Measurements from ENCODE around the gene R3HDML.

R3HDML gene

DNA sequence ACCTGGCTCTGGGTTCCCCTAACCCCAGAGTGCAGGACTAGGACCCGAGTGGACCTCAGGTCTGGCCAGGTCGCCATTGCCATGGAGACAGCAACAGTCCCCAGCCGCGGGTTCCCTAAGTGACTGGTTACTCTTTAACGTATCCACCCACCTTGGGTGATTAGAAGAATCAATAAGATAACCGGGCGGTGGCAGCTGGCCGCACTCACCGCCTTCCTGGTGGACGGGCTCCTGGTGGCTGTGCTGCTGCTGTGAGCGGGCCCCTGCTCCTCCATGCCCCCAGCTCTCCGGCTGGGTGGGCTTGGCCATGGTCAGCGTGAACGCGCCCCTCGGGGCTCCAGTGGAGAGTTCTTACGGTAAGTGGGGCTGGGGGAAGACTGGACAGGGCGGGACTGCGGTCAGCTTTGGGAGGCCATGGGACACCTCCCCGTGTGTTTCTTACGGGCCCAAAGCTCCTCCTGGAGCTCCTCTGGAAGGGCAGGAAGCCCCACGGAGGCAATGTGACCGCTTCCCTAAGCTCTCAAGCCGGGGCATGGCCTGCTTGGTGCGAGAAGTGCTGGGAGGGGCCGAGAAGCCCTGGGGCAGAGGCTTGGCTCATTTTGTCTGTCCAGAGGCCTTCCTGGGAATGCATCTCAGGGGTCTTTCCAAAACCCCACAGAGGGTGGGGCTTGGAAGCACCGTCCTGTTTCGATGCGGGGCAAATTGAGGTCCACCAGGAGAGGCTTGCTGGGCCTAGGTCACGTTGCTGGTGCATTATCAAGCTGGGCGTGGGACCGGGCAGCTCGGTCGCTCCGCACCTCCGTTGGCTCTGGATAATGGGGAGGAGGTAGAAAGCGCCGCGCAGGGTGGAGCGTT, 18.9 kb downstream of the R3HDML start, which contains the start of gene HNF4A:
Gene HNF4A, plus strand, starts transcription at position 202 of the 855 bp plus-strand sequence. Its CDS starts 106 bp downstream, at position 308.
- TF ChIP-seq, protein P1, sequence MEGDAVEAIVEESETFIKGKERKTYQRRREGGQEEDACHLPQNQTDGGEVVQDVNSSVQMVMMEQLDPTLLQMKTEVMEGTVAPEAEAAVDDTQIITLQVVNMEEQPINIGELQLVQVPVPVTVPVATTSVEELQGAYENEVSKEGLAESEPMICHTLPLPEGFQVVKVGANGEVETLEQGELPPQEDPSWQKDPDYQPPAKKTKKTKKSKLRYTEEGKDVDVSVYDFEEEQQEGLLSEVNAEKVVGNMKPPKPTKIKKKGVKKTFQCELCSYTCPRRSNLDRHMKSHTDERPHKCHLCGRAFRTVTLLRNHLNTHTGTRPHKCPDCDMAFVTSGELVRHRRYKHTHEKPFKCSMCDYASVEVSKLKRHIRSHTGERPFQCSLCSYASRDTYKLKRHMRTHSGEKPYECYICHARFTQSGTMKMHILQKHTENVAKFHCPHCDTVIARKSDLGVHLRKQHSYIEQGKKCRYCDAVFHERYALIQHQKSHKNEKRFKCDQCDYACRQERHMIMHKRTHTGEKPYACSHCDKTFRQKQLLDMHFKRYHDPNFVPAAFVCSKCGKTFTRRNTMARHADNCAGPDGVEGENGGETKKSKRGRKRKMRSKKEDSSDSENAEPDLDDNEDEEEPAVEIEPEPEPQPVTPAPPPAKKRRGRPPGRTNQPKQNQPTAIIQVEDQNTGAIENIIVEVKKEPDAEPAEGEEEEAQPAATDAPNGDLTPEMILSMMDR (IDR thresholded peaks at IDR 0.05): no peak
- H3K36me3 ChIP-seq: no peaks in the 10 kb centered on the region
- H3K27ac ChIP-seq: no peak within 1 kb of the TSS
- H3K4me3 ChIP-seq (ENCODE audit: low read depth in 1 of 2, low read length in 1 of 2): no peak within 1 kb of the TSS
- no peaks in the 10 kb centered on the region for H3K4me1 ChIP-seq (ENCODE audit: control insufficient read depth in 1 of 2, insufficient read depth in 1 of 2, low read depth in 1 of 2, low read length in 1 of 2)
- H3K27me3 ChIP-seq: peaks cover 28% of the 10 kb centered on the region
- no peaks in the 10 kb centered on the region for H3K9me3 ChIP-seq

- Histone ChIP-seq H3K36me3 (no peaks in the 10 kb centered on the region), H3K27ac (no peak overlapping the region), H3K27me3 (peaks cover 34% of the 10 kb centered on the region), H3K4me1 (ENCODE audit: control insufficient read depth in 1 of 2, insufficient read depth in 1 of 2, low read depth in 1 of 2, low read length in 1 of 2) (no peaks in the 10 kb centered on the region), H3K9me3 (no peaks in the 10 kb centered on the region), H3K4me3 (ENCODE audit: low read depth in 1 of 2, low read length in 1 of 2) (no peak overlapping the region)
- TF ChIP-seq, protein P1 (IDR thresholded peaks at IDR 0.05): no peak
Measured at GRCh38 chr20:44356353-44356723, 19.5 kb downstream of the R3HDML start.

DNA sequence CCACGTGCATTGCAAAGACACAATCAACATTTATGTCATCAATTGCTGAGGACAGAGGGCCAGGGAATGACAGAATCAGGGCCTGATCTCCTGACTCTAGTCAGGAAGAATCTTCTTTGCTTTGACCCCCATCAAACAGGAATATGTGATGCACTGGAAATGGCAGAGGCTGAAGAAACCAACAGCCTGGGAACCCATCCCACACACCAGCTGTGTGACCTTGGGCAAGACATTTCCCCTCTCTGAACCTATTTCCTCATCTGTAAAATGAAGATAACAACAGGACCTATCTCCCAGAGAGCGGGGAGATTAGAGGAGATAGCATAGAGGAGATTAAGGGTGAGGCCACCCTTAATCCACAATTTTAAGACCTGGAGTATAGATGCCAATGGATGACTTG, 20.2 kb downstream of the R3HDML start:
- Histone ChIP-seq H3K4me3 (ENCODE audit: low read depth in 1 of 2, low read length in 1 of 2) (no peak overlapping the region), H3K9me3 (no peaks in the 10 kb centered on the region), H3K36me3 (no peaks in the 10 kb centered on the region), H3K27me3 (peaks cover 36% of the 10 kb centered on the region), H3K27ac (no peak overlapping the region), H3K4me1 (ENCODE audit: control insufficient read depth in 1 of 2, insufficient read depth in 1 of 2, low read depth in 1 of 2, low read length in 1 of 2) (no peaks in the 10 kb centered on the region)
- TF ChIP-seq, protein P1 (IDR thresholded peaks at IDR 0.05): no peak

GRCh38 chr20:44357555-44358125, 20.8 kb downstream of the R3HDML start:
- H3K27me3 ChIP-seq: peaks cover 36% of the 10 kb centered on the region
- TF ChIP-seq, protein P1 (IDR thresholded peaks at IDR 0.05): no peak
- no peak overlapping the region for H3K4me3 ChIP-seq (ENCODE audit: low read depth in 1 of 2, low read length in 1 of 2)
- no peaks in the 10 kb centered on the region for H3K9me3 ChIP-seq
- no peaks in the 10 kb centered on the region for H3K4me1 ChIP-seq (ENCODE audit: control insufficient read depth in 1 of 2, insufficient read depth in 1 of 2, low read depth in 1 of 2, low read length in 1 of 2)
- no peaks in the 10 kb centered on the region for H3K36me3 ChIP-seq
- no peak overlapping the region for H3K27ac ChIP-seq

DNA sequence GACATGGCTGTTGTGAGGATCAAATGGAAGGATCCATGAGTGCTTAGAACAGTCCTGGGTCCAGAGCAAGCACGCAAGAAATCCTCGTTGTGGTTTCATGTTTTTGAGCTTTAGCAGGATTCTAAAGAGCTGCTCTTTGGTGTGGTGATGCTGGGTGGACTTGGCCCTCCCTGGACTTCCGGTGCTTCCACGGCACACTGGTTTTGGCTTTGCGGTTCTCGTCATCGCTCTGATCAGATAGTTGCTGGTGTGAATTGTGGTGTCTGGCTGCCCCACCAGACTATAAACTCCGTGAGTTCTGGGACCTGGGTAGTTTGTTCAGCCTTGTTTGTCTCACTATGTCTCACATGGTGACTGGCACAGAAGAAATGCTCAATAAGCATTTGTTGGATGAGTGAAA, 21.9 kb downstream of the R3HDML start:
- no peak overlapping the region for H3K4me3 ChIP-seq (ENCODE audit: low read depth in 1 of 2, low read length in 1 of 2)
- H3K27ac ChIP-seq: no peak overlapping the region
- H3K4me1 ChIP-seq (ENCODE audit: control insufficient read depth in 1 of 2, insufficient read depth in 1 of 2, low read depth in 1 of 2, low read length in 1 of 2): no peaks in the 10 kb centered on the region
- H3K9me3 ChIP-seq: no peaks in the 10 kb centered on the region
- TF ChIP-seq, protein P1 (IDR thresholded peaks at IDR 0.05): no peak
- no peaks in the 10 kb centered on the region for H3K36me3 ChIP-seq
- peaks cover 36% of the 10 kb centered on the region for H3K27me3 ChIP-seq

Data from neutrophil (primary cell).